Midbrain (tissue), 1 donor: ENCODE data around the gene IER2.
"Not testable (repeated sequence)": the region's sequence is repeated elsewhere in the genome, so short reads cannot be mapped to it uniquely, and the experiment has no call there.

Experiments used
- DNase-seq: peaks from one replicate; lab custom pipeline; 2025; lab: John Stamatoyannopoulos, UW

IER2 gene

DNA sequence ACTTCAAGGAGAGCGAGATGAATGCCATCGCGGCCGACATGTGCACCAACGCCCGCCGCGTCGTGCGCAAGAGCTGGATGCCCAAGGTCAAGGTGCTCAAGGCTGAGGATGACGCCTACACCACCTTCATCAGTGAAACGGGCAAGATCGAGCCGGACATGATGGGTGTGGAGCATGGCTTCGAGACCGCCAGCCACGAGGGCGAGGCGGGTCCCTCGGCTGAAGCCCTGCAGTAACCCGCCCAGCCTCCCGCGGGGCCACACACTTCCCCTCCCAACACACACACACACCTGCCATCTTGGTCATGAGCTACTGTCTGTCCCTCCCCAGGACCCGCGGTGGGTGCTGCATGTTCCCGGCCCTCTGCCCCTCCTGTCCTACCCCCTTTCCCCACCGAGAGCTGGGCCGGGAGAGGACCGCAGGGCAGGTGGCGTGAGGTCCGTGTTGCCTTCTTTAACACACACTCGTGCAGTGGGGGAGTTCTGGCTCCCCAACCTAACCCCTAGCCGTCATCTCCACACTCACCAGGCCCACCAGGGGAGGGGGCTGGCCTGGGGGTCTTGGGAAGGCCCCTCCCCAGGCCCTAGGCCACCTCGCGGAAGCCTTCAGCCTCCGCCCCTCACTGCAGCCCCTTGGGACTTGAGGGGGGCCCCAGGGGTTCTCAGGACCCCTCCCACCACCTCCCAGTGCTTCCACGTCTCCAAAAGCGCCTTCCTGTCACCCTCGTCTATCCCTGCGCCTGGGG is 11.9 kb upstream of the IER2 start:
- no peak for DNase-seq

DNA sequence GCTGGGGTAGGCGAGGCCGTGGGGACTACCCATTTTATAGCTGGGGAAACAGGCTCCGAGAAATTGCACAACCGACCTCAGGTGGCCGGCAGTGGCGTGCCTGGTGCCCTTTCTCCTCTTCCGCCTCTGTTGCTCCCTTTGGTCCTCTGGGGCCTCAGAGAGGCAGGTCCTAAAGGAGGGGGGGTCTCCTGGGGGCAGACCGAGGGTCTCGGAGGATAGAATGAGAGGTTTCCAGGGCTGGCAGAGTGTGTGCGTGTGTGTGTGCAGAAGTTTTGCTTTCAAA is 11.4 kb upstream of the IER2 start:
- no peak for DNase-seq

DNA sequence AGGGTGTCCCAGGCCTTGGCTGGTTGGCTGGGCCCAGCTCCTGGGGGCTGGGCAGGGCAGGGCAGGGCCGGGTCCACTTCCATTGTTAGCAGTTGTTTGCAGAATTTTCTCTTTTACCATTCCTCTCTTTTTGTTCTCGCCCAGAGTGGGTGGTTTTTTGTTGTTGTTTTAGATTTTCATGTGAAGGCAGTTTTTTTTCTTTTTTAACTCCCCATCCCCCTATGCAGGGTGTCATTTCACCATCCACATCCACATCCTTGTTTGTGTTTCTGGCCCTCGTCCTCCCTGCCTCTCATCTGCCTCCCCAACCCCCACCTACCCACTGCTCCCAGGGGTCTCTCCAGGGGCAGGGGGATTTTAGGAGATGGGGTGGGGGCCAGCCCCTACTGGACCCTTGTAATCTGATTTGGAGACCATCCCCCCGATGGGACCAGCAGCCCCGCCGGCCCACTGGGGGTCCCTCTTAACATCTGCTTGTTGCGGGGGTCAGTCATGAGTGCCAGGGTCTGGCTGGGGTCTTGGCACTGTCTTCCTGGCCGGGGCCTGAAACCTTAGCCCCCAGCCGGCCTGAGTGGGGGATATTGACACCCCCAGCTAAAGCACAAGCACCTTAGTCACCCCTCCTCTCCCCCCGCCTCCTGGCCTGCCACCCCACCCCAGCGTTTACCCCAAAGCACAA is 10.4 kb upstream of the IER2 start:
- DNase-seq = no peak

DNA sequence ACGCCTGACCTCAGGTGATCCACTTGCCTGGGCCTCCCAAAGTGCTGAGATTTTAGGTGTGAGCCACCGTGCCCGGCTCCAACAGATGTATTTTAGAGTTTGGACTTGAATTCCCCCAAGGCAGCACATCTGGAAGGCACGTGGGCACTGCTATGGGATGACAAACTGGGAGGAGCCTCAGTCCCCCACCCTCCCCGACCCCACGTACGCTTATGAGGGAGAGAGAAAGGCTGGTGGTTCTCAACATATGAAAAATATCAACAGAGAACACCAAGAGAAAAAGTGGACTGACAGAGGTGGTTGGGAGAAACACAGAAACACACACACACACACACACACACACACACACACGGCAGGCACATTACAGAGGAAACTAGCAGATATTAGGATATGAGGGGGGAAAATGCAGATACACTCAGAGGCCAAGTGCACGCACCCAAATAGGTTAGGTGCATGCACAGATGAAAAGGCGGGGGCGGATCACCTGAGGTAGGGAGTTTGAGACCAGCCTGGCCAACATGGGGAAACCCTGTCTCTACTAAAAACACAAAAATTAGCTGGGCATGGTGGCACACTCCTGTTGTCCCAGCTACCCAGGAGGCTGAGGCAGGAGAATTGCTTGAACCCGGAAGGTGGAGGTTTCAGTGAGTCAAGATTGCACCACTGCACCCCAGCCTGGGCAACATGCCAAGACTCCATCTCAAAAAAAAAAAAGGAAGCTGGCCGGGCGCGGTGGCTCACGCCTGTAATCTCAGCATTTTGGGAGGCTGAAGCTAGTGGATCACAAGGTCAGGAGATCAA is 3.2 kb upstream of the IER2 start:
- DNase-seq = no peak

DNA sequence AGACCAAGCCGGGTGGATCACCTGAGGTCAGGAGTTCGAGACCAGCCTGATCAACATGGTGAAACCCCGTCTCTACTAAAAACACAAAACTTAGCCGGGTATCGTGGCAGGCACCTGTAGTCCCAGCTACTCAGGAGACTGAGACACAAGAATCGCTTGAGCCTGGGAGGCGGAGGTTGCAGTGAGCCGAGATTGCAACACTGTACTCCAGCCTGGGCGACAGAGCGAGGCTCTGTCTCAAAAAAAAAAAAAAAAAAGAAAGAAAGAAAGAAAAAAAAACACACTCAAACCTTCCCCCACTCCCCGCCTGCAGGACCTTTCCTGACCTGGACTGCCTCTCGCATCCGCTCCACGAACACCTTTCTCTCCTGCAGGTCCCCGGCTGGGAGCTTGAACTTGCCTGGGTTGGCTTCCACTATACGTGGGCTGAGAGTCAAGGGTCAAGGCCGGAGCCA is 1.0 kb upstream of the IER2 start:
- DNase-seq = not testable (repeated sequence)

DNA sequence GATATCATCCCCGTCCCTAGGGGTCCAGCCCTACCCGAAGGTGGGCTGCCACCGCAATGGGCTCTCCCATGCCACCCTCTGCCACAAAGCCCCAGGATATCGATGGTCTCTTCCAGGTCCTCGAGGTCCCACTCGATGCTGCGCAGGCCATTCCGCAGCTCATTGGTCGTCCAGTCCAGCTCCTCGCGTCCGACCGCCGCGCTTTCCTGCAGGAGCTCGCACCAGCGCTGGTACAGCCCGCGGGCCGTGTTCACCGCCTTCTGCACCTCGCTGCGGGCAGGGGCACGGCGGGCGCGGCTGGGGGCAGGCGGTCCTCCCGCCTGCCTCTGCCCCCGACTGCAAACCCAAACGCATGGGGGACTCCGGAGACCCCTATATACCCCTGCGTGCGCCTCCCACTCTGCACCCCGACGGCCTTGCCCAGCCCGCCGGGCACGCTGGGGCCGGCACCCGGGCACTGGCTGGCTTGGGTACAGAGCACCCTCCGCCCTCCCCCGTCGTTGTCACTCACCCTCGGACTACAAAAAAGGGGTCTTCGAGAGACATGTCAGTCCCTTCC is 504 bp upstream of the IER2 start:
- no peak for DNase-seq

DNA sequence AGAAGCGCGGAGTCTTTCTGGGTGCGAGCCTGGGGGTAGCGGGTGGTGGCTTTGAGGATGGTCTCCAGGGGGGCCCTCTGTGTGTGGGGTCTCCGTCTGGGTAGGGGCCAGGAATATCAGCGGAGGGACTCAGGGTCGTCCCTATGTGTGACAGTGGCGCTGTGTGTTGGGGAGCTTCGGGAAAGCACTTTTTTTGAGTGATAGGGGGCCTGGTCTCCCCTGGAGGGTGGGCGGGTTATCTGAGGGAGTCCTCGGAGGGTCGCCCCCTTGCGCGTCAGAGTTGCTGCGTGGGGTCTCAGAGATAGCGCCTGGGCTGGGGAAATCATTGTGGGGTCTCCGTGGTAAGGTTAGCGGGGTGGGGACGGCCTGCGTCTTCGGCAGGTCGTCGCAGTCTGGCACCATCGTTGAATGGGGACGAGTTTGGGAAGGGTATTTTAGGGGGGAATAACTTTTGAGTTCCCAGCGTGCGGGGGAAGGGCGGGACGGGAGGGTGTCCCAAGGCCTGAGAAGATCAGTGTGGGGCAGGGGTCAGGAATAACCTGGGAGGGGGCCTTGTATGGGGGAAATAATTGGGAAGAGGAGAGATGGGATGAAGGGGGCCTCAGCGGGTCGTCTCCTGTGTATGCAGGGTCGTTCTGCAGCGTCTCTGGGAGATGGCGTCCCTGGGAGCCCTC is 857 bp downstream of the IER2 start:
- no peak for DNase-seq

DNA sequence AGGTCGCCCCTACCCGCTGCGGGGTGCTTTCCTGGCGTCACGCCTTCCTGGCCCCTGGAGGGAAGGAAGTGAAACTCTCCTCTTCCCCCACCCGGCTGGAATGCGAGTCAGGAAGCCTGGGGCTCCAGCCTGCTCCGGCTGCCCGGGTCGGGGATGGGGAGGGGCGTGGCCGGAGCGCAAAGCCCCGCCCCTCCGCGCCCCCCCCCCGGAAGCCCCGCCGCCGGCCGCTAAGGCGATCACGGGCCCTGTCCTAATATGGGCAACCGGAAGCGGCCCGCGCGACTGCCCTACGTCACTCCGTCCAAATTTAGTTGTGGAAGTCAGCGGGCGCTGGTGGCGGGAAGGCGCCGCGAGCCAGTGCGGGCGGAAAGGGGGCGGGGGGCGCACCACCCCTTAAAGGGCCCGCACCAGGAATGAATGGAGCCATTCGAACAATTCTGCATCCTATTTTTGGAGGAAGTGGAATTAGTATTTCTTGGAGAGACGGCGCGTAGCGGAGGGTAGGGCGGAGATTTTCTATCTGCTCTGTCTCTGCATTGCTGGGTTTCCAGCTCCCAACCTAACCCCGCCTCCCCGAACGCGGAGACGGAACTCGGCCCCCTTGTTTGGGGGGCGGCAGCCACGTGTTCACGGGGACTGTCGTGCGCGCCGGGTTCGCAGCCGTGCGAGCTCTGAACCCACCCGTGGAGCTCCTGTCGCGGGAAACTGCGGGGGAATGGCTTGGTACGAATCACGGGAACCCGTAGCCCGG is 1.6 kb downstream of the IER2 start:
- DNase-seq = peak; percentile 98

DNA sequence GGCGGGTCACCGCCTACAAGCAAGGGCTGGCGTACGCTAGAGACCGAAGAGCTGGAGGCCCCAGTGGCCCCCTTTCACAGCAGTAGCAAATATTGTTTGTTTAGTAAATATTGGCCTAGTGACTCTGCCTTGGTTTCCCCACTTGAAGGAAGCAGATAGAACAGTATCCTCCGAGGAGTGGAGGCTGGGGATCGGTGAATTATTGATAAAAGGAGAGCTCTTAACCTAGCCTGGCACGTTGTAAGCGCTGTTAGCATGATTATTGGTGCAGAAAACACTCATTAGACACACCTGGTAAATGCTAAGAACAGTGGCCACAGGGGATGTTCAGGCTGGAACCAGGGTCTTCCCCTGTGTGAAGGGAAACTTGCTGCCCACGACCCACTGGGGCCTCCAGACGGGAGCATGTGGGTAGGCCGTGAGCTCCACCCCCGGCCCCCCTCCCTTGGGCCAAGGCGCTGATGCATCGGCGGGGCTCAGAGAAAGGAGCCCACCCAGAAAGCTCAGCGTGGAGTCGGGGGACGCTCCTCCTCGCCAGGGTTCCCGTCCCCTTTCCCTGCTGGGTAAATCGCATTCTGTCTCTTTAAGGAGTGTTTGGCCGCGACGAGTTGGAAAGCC is 2.3 kb downstream of the IER2 start:
- no peak for DNase-seq

DNA sequence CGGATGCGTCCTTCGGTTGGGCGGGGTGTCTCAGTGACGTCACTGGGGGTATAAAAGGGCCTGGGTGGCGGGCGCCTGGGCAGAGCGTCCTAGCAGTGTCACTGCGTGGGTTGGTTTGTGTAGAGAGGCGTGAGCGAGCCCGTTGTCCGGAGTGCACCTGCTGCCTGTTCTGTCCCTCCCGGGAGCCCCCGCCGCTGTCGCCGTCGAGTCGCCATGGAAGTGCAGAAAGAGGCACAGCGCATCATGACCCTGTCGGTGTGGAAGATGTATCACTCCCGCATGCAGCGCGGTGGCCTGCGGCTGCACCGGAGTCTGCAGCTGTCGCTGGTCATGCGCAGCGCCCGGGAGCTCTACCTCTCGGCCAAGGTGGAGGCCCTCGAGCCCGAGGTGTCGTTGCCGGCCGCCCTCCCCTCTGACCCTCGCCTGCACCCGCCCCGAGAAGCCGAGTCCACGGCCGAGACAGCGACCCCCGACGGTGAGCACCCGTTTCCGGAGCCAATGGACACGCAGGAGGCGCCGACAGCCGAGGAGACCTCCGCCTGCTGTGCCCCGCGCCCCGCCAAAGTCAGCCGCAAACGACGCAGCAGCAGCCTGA is 2.9 kb downstream of the IER2 start:
- DNase-seq = peak; percentile 96

DNA sequence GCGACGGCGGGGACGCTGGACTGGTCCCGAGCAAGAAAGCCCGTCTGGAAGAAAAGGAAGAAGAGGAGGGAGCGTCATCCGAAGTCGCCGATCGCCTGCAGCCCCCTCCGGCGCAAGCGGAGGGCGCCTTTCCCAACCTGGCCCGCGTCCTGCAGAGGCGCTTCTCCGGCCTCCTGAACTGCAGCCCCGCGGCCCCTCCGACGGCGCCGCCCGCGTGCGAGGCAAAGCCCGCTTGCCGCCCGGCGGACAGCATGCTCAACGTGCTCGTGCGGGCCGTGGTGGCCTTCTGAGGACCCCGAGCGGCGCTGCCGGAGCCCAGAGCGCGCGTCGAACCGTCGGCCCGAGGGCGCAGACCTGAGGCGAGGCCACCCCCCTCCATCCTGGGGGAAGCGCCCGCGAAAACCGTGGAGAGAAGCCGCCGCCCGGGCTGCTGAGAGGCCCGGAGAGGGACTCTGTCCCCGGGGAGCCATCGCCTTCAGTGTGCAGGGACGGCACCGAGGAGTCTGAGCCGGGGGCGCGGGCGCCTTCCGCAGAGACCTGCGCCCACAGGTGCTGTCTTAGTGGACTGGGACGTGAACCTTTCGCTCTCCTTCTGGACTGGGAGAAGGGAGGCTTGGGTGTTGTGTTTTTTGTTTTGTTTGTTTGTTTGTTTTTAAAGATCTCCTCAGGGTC is 3.5 kb downstream of the IER2 start:
- no peak for DNase-seq

DNA sequence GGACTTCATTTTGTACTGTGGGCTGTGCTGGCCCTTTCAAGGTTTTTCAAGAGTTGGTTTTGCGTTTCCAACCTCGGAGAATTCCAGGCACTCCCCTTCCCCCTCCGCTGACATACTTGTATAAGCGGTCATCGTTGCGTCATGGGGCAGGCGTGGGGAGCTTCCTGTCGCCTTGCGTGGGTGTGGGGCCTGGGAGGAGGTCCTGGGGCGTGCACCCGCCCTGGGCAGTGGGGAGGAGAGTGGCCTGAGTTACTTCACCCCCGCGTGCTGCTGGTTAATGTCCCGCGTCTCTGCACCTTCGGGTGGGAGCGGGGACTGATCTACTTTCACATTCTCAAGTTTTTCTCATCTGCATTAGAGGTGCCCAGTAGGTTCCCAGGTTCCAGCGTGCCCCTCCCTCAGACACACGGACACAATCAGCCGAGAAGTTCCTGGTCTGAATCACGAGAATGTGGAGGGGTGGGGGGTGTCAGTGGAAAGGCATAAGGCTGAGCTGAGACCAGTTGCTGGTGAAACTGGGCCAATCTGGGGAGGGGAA is 4.1 kb downstream of the IER2 start:
- DNase-seq = no peak

DNA sequence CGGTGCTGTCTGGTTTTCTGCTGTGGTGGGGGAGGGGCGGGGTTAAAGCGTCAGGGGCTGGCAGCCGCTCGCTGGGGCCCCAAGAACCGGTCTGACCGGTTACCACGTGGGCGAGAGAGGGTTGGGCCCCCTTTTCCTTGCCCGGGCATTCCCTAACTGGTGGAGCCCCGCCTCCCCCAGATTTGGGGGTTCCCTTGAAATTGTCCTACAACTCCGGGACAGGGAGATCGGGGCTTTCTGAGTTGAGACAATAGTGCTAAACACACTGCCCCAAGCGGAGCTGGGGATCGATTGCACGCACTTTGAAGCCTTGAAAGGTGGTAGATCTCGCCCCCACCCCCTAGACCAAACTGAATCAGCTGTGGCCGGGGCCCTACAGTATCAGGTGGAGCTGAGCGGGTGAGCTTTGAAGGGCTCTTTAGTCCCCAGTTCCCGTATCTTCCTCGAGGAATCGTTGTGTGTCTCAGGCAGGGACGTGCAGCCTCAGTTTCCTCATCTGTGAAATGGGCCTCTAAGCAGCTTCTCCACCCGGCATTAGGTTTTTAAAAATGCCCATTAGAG is 4.8 kb downstream of the IER2 start:
- DNase-seq = no peak

DNA sequence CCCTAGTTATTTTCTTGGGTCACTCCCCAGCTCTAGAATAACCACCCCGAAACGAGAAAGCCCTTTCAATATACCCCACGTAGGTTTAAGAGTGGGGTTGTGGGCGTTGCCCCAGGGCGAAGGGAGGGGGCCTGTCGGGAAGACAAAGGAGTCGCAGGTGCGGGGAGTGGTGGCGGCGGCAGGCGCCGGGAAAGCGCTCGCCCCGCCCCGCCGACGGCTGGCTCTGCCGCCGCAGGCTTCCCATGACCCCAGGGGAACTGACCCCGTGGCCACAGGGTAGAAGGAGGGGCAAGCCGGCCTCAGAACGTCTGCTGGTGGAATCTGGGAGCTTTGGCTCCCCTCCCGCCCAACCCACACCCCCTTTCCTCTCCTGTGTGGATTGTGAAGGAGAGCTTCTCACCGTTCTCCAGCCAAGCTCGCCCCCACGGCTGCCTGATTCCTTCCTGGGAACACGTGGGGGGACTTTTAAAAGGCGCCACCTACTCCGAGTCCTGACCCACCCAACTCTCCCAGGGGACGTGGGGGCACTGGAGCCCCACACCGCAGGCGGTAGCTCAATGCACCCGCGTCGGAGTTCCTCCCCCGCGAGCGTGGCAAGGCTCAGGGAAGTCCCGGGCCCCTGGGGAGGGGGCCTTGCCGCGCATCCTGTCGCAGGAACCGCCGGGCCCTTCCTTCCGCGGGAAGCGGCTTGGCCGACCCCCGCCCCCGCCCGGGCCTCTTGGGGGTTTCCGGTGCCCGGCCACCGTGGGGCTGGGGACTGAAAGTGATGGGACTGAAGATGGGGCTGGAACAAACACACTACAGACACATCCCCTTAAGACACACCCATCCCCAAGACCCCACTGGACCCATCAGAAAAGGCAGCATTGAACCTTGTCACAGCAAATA is 5.5 kb downstream of the IER2 start:
- DNase-seq = no peak

DNA sequence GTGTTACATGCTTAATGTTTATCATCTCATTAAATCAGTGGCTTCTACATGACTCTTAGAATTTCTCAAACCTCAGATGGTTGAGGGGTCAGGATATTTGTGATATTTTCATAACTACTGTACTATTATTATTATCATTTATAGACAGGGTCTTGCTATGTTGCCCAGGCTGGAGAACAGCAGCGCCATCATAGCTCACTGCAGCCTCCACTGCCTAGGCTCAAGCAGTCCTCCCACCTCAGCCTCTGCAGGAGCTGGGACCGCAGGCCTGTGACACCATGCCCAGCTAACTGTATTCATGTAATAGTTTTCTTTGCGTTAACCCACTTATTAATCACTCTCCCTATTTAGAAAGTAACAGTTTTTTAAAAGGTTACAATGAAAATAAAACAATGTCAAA is 9.5 kb downstream of the IER2 start:
- no peak for DNase-seq

DNA sequence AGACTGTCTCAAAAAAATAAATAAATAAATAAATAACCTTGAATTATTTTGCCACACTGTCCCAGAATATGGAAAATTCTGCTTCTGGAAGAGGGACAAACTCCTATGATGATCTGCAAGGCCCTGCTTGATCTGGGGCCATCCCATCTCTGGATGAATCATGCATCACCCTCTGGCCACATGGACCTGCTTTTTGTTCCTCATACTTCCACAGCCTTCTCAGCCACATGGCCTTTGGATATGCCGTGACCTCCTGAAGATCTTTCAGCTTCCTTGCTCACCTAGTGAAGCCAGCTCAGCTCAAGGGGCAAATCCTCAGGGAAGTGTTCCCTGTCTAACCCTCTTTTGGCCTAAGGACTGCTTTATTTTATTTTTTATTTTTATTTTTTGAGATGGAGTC is 10.3 kb downstream of the IER2 start:
- no peak for DNase-seq

DNA sequence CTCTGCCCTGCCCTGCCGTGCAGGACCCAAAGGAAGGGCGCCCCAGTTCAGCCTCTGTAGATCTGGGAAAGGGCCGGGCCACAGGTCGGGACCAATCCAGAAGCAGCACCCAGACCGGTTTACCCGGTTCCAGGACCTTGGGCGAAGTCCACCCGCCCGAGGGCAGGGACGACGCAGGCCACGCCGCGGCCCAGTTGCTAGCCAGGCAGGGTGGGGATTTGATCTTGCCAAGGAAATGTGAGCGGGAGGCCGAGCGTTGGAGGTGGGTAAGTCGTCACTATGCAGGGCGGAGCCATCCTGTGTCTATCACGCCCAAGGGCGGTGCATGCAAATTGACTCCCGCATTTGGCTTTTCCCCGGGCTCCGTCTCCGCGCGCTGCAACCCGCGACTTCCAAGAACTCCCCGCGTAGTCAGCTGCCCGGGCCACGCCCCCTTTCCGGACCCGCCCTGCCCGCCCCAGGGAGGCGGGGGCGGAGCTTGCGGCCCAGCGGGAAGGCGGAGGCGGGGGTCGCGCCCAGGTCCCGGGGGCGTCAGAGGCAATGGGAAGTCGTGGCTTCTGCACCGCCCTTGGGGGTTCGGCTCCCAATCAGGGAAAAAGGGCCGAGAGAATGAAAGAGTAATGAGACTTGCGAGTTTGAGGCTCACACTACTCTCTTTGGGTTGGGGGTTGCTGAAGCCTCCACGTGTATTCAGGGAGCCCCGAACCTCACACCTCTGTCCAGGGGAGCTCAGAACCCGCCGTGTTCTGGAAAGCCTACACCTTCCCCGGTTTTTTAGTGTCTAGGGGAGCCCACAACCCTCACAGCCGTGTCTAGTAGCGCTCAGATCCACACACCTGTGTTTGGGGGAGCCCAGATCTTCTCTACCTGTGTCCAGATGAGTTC is 12.8 kb downstream of the IER2 start:
- peak; percentile 82 for DNase-seq
